H1 (cell line): ENCODE measurements around the gene EIF2B1. TPM values are rescaled to one million over a fixed set of nuclear protein-coding genes. Genes with fewer than 3 reads are reported as not detected.

Experiments
- CREB1 ChIP-seq: IDR thresholded peaks from 2 replicates; pipeline ENCODE4 v1.6.1; 2012; ENCODE audit warnings: inconsistent platforms
- NRF1 ChIP-seq: IDR thresholded peaks from 2 replicates; pipeline ENCODE4 v1.6.1; 2011; ENCODE audit warnings: mild to moderate bottlenecking, low read depth, low read length, improper control_type of control experiment
- polyA plus RNA-seq, 7 experiments: library from polyadenylated mRNA; depleted of rRNA in 3 of 7; stranded (reverse) in 5 of 7; unstranded in 2 of 7; fragments of >200 nt in 5 of 7; fragments of 200-250 nt in 2 of 7; gene quantifications; 1 replicate in 5 of 7; 2 replicates in 1 of 7; 4 replicates in 1 of 7; pipeline versions ENCODE4 v1.2.1 to v1.2.3, GENCODE V29; 2011 to 2013; ENCODE audit warnings: missing spikeins in 2 of 7, mixed read lengths in 2 of 7
- total RNA-seq: library from RNA; stranded (reverse); fragmentation: NEBNext Ultra II Directional; extraction: Animal tissue kit (Norgen Biotek cat#: 25700); gene quantifications from 2 replicates; pipeline ENCODE4 v1.2.1, GENCODE V29; 2021
- TF ChIP-seq, protein P1 (sequence below), 3 experiments: IDR thresholded peaks; 1 replicate in 2 of 3; 2 replicates in 1 of 3; pipeline versions ENCODE4 v1.5.1 to v1.6.1; 2011; ENCODE audit warnings: low read length in 3 of 3, mild to moderate bottlenecking in 3 of 3, inconsistent platforms in 2 of 3, low read depth in 1 of 3, moderate library complexity in 1 of 3; ENCODE audit not compliant: insufficient read depth in 1 of 3; ENCODE audit errors: control extremely low read depth in 1 of 3

Gene EIF2B1
- total and polyA plus RNA-seq, 2 of the 8 experiments (the other 6 are each of a cell fraction or from before 2014, with no cell fraction given) = 24.9 to 49.9 TPM

DNA sequence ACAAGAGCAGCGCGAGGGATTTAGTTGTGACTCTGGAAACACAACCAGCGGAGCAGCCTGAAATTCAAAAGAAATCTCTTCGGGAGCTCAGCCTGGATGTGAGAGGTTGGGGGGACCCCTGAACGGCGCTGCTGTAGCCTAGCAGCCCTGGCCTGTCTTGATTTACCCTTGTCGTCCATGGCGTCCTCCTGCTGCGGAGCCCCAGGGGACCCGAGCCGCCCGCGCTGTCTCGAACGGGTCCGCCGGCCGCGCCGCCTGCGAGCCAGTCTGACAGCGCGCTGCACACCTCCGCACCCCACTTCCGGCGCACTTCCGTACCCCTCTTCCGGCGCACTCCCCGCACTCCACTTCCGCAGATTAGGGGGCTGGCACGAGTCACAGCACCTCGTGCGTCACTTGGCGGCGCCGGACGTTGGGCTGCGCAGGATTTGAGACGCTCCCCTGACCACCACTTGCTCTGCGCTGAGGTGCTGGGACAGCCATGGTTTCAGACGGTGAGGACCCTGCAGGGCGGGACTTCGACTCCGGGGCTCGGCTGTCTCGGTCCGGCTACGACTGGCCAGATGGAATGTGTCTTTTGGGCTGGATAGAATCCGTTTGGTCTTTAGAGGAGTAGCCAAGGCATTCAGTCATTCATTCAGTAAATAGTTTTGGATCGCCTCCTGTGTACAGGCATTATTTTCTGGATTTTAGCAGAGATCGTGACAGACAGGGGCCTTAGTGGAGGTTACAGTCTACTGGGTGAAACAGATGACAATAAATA lies at the start of gene EIF2B1, which contains the start of gene GTF2H3 (continued):
- TF ChIP-seq, protein P1, sequence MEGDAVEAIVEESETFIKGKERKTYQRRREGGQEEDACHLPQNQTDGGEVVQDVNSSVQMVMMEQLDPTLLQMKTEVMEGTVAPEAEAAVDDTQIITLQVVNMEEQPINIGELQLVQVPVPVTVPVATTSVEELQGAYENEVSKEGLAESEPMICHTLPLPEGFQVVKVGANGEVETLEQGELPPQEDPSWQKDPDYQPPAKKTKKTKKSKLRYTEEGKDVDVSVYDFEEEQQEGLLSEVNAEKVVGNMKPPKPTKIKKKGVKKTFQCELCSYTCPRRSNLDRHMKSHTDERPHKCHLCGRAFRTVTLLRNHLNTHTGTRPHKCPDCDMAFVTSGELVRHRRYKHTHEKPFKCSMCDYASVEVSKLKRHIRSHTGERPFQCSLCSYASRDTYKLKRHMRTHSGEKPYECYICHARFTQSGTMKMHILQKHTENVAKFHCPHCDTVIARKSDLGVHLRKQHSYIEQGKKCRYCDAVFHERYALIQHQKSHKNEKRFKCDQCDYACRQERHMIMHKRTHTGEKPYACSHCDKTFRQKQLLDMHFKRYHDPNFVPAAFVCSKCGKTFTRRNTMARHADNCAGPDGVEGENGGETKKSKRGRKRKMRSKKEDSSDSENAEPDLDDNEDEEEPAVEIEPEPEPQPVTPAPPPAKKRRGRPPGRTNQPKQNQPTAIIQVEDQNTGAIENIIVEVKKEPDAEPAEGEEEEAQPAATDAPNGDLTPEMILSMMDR (IDR thresholded peaks at IDR 0.05; ENCODE audit: control extremely low read depth in 1 of 3, insufficient read depth in 1 of 3, low read depth in 1 of 3, low read length in 3 of 3) = no peak
- TF ChIP-seq NRF1 (no peak), CREB1 (peak; percentile 100)
